Measurements from ENCODE around the gene SEMA3C.

SEMA3C gene

GRCh38 chr7:80791509-80791929 lies 127.3 kb downstream of the SEMA3C start:
- in situ Hi-C loops (cut with MboI; ENCODE audit: low pct_unique_long_range_greater_than_20kb, low sequenced_read_pairs, unreplicated experiment): no loop called here
- no peak for DNase-seq (ENCODE audit: low spot score)
- no peak for TF ChIP-seq CTCF (IDR thresholded peaks at IDR 0.05; ENCODE audit: extremely low read depth, insufficient read depth, missing control alignments)

GRCh38 chr7:80790877-80791276 lies 128.0 kb downstream of the SEMA3C start:
- in situ Hi-C loops (cut with MboI; ENCODE audit: low pct_unique_long_range_greater_than_20kb, low sequenced_read_pairs, unreplicated experiment): no loop called here
- TF ChIP-seq CTCF (IDR thresholded peaks at IDR 0.05; ENCODE audit: extremely low read depth, insufficient read depth, missing control alignments): no peak
- DNase-seq (ENCODE audit: low spot score): no peak

- DNase-seq (ENCODE audit: low spot score): no peak
- in situ Hi-C loops (cut with MboI; ENCODE audit: low pct_unique_long_range_greater_than_20kb, low sequenced_read_pairs, unreplicated experiment): no loop called here
- TF ChIP-seq CTCF (IDR thresholded peaks at IDR 0.05; ENCODE audit: extremely low read depth, insufficient read depth, missing control alignments): no peak
These were observed 131.1 kb downstream of the SEMA3C start for GRCh38 chr7:80787721-80788120.

- no peak for DNase-seq (ENCODE audit: low spot score)
- in situ Hi-C loops (cut with MboI; ENCODE audit: low pct_unique_long_range_greater_than_20kb, low sequenced_read_pairs, unreplicated experiment): no loop called here
- no peak for TF ChIP-seq CTCF (IDR thresholded peaks at IDR 0.05; ENCODE audit: extremely low read depth, insufficient read depth, missing control alignments)
These were observed 132.8 kb downstream of the SEMA3C start for GRCh38 chr7:80785961-80786536.

GRCh38 chr7:80785276-80785675 lies 133.6 kb downstream of the SEMA3C start:
- in situ Hi-C loops (cut with MboI; ENCODE audit: low pct_unique_long_range_greater_than_20kb, low sequenced_read_pairs, unreplicated experiment): no loop called here
- no peak for DNase-seq (ENCODE audit: low spot score)
- TF ChIP-seq CTCF (IDR thresholded peaks at IDR 0.05; ENCODE audit: extremely low read depth, insufficient read depth, missing control alignments): no peak

GRCh38 chr7:80783678-80784327 lies 135.0 kb downstream of the SEMA3C start:
- no peak for DNase-seq (ENCODE audit: low spot score)
- in situ Hi-C loops (cut with MboI; ENCODE audit: low pct_unique_long_range_greater_than_20kb, low sequenced_read_pairs, unreplicated experiment): no loop called here
- no peak for TF ChIP-seq CTCF (IDR thresholded peaks at IDR 0.05; ENCODE audit: extremely low read depth, insufficient read depth, missing control alignments)

Data from GM13977 (cell line).